Colonic mucosa (tissue), 4 donors: ENCODE measurements around the gene BAG5. TPM values are rescaled to one million over a fixed set of nuclear protein-coding genes. Genes with fewer than 3 reads are reported as not detected.

ENCODE experiments used
- DNase-seq: peaks from one replicate; pipeline ENCODE4 v3.0.0-alpha.2; 2020
- H3K27ac ChIP-seq: fragments of 200-600 bp; one replicate; pipeline ENCODE4 v1.8.0; 2021
- H3K27me3 ChIP-seq: fragments of 200-600 bp; one replicate; pipeline ENCODE4 v1.8.0; 2021
- H3K36me3 ChIP-seq: fragments of 200-600 bp; one replicate; pipeline ENCODE4 v1.8.0; 2021
- H3K4me1 ChIP-seq: fragments of 200-600 bp; one replicate; pipeline ENCODE4 v1.8.0; 2021; ENCODE audit warnings: mild to moderate bottlenecking
- H3K4me3 ChIP-seq: fragments of 200-600 bp; one replicate; pipeline ENCODE4 v1.8.0; 2021
- H3K9ac ChIP-seq, 2 donors: one replicate each; pipeline ENCODE4 v1.7.0; 2013; ENCODE audit warnings: control low read depth in 2 of 2, low read depth in 2 of 2, low read length in 2 of 2
- H3K9me3 ChIP-seq: fragments of 200-600 bp; one replicate; pipeline ENCODE4 v1.8.0; 2021
- intact Hi-C: fragments of 100-400 bp; cut with DNase I; formaldehyde crosslinking; loops from one replicate; pipeline ENCODE4 v1.14.1; 2022
- total RNA-seq, 2 donors: library from RNA; stranded (reverse); fragmentation: NEBNext Ultra II Directional in 1 of 2; extraction: Animal tissue kit (Norgen Biotek cat#: 25700) in 1 of 2; gene quantifications; one replicate each; pipeline ENCODE4 v1.2.1, GENCODE V29; 2021
- TF ChIP-seq, protein P1 (sequence below): fragments of 200-600 bp; IDR thresholded peaks from one replicate; pipeline ENCODE4 v1.8.0; 2022; ENCODE audit warnings: antibody characterized with exemption, mild to moderate bottlenecking
- donor health status: healthy.
- donor health status: DM: no; HTN: no; CAD: no.
- donor health status: DM: no; HTN: no; CAD: no.

Gene BAG5
- total RNA-seq, 2 donors from 2014 or later, result 26.8 to 29.7 TPM

DNA sequence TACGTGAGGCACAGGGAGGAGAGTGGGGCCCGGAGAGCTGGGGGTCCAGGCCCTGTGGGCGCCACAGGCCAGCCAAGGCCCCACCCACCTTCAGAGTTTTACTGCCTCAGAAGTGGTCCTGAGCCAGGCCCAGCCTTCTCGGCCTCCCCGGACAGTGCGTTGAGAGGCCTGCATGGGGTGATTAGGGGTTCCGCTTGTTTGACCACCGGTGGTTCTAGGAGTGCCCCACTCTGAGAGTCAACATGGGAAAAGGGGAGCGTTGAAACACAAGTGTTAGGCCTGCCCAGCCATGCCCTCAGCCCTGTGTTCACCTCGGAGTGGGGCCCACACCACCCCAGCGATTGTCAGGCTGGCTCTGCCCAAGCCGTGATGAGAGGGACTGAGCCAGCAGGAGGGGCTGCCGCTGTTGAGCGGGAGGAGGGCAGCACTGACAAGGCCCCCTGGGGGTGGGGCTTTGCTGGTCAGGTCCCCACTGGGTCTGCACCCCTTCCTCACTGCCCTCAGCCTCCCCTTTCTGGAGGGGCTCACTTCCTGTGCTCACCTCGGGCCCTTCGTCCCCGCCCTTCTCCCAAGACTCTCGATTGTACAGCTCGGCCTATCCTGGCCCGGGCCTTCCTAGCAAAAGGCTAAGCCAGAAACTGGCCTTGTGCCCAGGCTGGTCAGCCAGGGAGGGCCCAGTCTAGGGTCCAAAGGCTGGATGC lies 44.6 kb downstream of the BAG5 start:
- DNase-seq, result no peak
- intact Hi-C loops, result loop anchor here (2.0 kb wide), 1 partner anchor 29 kb away; no protein-coding TSS in a partner anchor
- H3K27ac ChIP-seq, result no peak overlapping the region
- peaks cover 9% of the 10 kb centered on the region for H3K4me1 ChIP-seq
- H3K27me3 ChIP-seq, result no peaks in the 10 kb centered on the region
- TF ChIP-seq, protein P1, sequence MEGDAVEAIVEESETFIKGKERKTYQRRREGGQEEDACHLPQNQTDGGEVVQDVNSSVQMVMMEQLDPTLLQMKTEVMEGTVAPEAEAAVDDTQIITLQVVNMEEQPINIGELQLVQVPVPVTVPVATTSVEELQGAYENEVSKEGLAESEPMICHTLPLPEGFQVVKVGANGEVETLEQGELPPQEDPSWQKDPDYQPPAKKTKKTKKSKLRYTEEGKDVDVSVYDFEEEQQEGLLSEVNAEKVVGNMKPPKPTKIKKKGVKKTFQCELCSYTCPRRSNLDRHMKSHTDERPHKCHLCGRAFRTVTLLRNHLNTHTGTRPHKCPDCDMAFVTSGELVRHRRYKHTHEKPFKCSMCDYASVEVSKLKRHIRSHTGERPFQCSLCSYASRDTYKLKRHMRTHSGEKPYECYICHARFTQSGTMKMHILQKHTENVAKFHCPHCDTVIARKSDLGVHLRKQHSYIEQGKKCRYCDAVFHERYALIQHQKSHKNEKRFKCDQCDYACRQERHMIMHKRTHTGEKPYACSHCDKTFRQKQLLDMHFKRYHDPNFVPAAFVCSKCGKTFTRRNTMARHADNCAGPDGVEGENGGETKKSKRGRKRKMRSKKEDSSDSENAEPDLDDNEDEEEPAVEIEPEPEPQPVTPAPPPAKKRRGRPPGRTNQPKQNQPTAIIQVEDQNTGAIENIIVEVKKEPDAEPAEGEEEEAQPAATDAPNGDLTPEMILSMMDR, result no peak
- no peak overlapping the region for H3K9ac ChIP-seq
- H3K9me3 ChIP-seq, result no peaks in the 10 kb centered on the region
- no peaks in the 10 kb centered on the region for H3K36me3 ChIP-seq
- H3K4me3 ChIP-seq, result no peak overlapping the region

DNA sequence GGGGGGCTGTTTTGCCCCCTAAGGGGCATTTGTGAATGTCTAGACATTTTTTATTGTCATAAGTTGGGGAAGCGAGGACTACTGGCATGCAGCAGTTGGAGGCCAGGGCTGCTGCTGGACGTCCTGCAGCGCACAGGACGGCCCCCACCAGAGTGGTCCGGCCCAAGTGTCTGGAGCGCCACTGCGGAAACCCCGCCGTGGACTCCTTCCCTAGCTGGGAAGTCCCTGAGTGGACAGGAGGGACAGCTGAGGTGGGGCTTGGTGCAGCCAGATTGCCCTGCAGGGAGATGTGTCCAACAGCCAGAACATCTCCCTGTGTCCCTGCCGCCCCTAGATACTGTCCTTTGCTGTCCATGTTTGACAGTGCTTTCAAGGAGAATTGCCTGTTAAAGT lies 45.3 kb downstream of the BAG5 start:
- Histone ChIP-seq H3K9me3 (no peaks in the 10 kb centered on the region), H3K27me3 (no peaks in the 10 kb centered on the region), H3K4me3 (no peak overlapping the region), H3K36me3 (no peaks in the 10 kb centered on the region), H3K9ac (no peak overlapping the region), H3K27ac (no peak overlapping the region), H3K4me1 (peaks cover 15% of the 10 kb centered on the region)
- TF ChIP-seq, protein P1, result no peak
- intact Hi-C loops, result loop anchor here (2.0 kb wide), 1 partner anchor 30 kb away; no protein-coding TSS in a partner anchor
- DNase-seq, result no peak

DNA sequence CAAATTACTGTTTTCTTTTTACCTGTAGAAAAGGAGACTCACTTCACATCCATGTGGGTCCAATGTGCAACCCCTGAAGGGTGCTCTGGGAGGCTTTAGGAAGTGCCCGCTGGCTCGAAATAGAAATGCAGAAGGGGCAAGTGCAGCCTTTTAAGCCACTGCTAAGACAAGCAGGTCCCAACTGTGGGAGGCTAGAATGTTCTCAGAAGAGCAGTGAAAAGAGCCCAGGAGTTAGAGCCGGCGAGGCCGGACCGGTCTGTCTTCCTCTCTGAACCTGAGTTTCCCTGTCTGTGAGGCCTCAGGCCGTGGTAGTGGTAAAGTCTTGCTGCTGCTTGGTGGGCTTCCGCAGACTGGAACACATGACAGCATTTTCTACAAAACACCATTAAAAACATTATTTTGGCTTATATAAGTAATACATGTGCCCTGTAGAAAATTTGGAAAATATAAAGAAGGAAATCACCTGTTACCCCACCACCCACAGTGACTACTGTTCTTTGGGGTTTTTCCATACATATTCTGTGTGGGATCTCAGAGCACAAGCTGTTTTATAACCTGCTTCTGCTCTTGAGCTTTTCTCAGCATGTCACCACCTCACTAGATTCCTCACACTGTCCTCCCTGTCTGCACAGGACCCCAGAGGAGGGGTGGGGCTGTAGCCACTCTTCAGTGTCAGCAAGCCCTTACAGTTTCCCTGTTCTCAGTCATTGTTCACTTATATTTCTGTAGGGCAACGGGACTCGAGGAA lies 45.9 kb downstream of the BAG5 start:
- Histone ChIP-seq H3K9me3 (no peaks in the 10 kb centered on the region), H3K27ac (no peak overlapping the region), H3K9ac (no peak overlapping the region), H3K36me3 (no peaks in the 10 kb centered on the region), H3K4me1 (peaks cover 15% of the 10 kb centered on the region), H3K27me3 (no peaks in the 10 kb centered on the region), H3K4me3 (no peak overlapping the region)
- TF ChIP-seq, protein P1, result no peak
- no peak for DNase-seq
- intact Hi-C loops, result loop anchor here (2.0 kb wide), 1 partner anchor 30 kb away; no protein-coding TSS in a partner anchor

DNA sequence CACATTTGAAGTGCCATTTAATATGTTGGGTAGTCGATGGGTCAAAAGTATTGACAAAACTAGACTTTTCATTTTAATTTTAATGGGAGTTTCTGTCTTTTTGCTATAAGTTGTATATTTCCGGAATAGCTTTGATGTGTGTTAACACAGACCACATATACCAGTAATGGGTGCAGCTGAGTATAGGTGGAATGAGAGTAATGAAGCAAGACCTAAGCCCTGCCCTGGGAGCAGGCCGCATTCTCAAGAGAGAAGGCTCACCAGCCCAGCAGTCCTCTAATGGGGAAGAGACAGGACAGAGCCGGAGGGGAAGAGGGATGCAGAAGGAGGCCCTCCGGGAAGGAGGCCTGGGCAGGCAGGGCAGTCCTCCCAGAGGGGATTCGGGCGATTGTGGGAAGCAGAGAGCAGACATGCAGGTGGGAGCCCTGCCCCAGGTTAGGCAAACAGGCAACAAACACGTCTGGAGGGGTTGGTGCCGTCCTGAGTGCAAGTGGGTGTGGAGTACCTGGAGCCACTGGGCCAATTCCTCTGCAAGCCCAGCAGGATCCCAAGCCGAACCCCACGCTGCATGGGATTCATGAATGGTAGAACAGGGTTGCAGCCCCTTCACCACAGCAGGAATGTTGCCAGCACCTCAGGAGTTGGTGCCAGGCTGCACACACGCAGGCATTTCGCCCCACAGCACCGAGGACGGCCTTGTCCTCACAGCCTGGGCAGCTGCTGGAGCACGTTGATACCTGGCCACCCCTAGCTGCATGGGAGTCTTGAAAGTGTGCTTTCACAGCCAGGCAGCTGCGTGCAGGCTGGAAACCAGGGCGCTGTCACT lies 47.6 kb downstream of the BAG5 start:
- intact Hi-C loops, result no loop called here
- TF ChIP-seq, protein P1, result no peak
- no peak for DNase-seq
- Histone ChIP-seq H3K27me3 (no peaks in the 10 kb centered on the region), H3K4me1 (peaks cover 15% of the 10 kb centered on the region), H3K4me3 (no peak overlapping the region), H3K9ac (no peak overlapping the region), H3K9me3 (no peaks in the 10 kb centered on the region), H3K36me3 (no peaks in the 10 kb centered on the region), H3K27ac (no peak overlapping the region)
